Measurements from ENCODE around the gene NAAA. TPM values are rescaled to one million over a fixed set of nuclear protein-coding genes. Genes with fewer than 3 reads are reported as not detected.

Gene NAAA
- total RNA-seq, 1 experiment from 2014 or later, result 48.6 TPM

- no peaks in the 10 kb centered on the region for H4K20me1 ChIP-seq (ENCODE audit: low read length)
- no TSS peak for BruUV-seq (replicated peaks)
- H3K4me1 ChIP-seq (ENCODE audit: insufficient read depth, low read length), result no peaks in the 10 kb centered on the region
- ATAC-seq, result no peak
- no peak for DNase-seq
- no peaks in the 10 kb centered on the region for H3K9me3 ChIP-seq (ENCODE audit: low read length)
- H3K27ac ChIP-seq (ENCODE audit: low read length), result no peak overlapping the region
- H3K9ac ChIP-seq (ENCODE audit: low read length), result no peak overlapping the region
- intact Hi-C loops (cut with micrococcal nuclease), result no loop called here
- CTCF ChIA-PET, result no interaction called here
- no peaks in the 10 kb centered on the region for H3K9me2 ChIP-seq (replicated peaks; ENCODE audit: low read length)
- H3F3A ChIP-seq (ENCODE audit: low read length, unreplicated experiment), result no peaks in the 10 kb centered on the region
- H2AFZ ChIP-seq (ENCODE audit: low read length), result no peak overlapping the region
- no peaks in the 10 kb centered on the region for H3K79me2 ChIP-seq (ENCODE audit: low read length)
- no peak overlapping the region for H3K4me2 ChIP-seq (ENCODE audit: low read length)
- H3K4me3 ChIP-seq (ENCODE audit: low read length), result no peak overlapping the region
- TF ChIP-seq CTCF (conservative IDR thresholded peaks at IDR 0.05; ENCODE audit: low read depth, low read length) (no peak), EZH2phosphoT487 (IDR thresholded peaks at IDR 0.05; ENCODE audit: borderline replicate concordance, low read length) (no peak), EZH2 (IDR thresholded peaks at IDR 0.05; ENCODE audit: low read length, unreplicated experiment) (no peak)
- POLR2A ChIA-PET (ENCODE audit: unreplicated experiment), result no interaction called here
- no peaks in the 10 kb centered on the region for H3K36me3 ChIP-seq (ENCODE audit: low read depth, low read length)
- H3K27me3 ChIP-seq (ENCODE audit: low read length), result peaks cover 18% of the 10 kb centered on the region
Measured at GRCh38 chr4:75878246-75878756, 62.5 kb downstream of the NAAA start.

GRCh38 chr4:75876218-75876617 lies 64.6 kb downstream of the NAAA start:
- no peak overlapping the region for H3K4me3 ChIP-seq (ENCODE audit: low read length)
- H3K27ac ChIP-seq (ENCODE audit: low read length), result no peak overlapping the region
- H3K4me1 ChIP-seq (ENCODE audit: insufficient read depth, low read length), result no peaks in the 10 kb centered on the region
- ATAC-seq (no peak), DNase-seq (no peak)
- intact Hi-C loops (cut with micrococcal nuclease), result no loop called here
- H3K9me2 ChIP-seq (replicated peaks; ENCODE audit: low read length), result no peaks in the 10 kb centered on the region
- no peaks in the 10 kb centered on the region for H3K36me3 ChIP-seq (ENCODE audit: low read depth, low read length)
- H3K79me2 ChIP-seq (ENCODE audit: low read length), result no peaks in the 10 kb centered on the region
- H2AFZ ChIP-seq (ENCODE audit: low read length), result no peak overlapping the region
- TF ChIP-seq CTCF (conservative IDR thresholded peaks at IDR 0.05; ENCODE audit: low read depth, low read length), result no peak
- no peak for TF ChIP-seq EZH2 (IDR thresholded peaks at IDR 0.05; ENCODE audit: low read length, unreplicated experiment)
- TF ChIP-seq EZH2phosphoT487 (IDR thresholded peaks at IDR 0.05; ENCODE audit: borderline replicate concordance, low read length), result no peak
- BruUV-seq (replicated peaks), result no TSS peak
- no peak overlapping the region for H3K9ac ChIP-seq (ENCODE audit: low read length)
- no peak overlapping the region for H3K4me2 ChIP-seq (ENCODE audit: low read length)
- ChIA-PET CTCF (no interaction called here), POLR2A (ENCODE audit: unreplicated experiment) (no interaction called here)
- H3K27me3 ChIP-seq (ENCODE audit: low read length), result peaks cover 18% of the 10 kb centered on the region
- H3F3A ChIP-seq (ENCODE audit: low read length, unreplicated experiment), result no peaks in the 10 kb centered on the region
- H3K9me3 ChIP-seq (ENCODE audit: low read length), result no peaks in the 10 kb centered on the region
- H4K20me1 ChIP-seq (ENCODE audit: low read length), result no peaks in the 10 kb centered on the region

- intact Hi-C loops (cut with micrococcal nuclease), result no loop called here
- CTCF ChIA-PET, result no interaction called here
- Histone ChIP-seq H3K79me2 (ENCODE audit: low read length) (no peaks in the 10 kb centered on the region), H2AFZ (ENCODE audit: low read length) (no peak overlapping the region), H3K36me3 (ENCODE audit: low read depth, low read length) (no peaks in the 10 kb centered on the region), H3K27ac (ENCODE audit: low read length) (no peak overlapping the region), H3K4me2 (ENCODE audit: low read length) (no peak overlapping the region), H3K9me3 (ENCODE audit: low read length) (no peaks in the 10 kb centered on the region), H3K9me2 (replicated peaks; ENCODE audit: low read length) (no peaks in the 10 kb centered on the region), H3K4me3 (ENCODE audit: low read length) (no peak overlapping the region), H4K20me1 (ENCODE audit: low read length) (no peaks in the 10 kb centered on the region), H3K4me1 (ENCODE audit: insufficient read depth, low read length) (no peaks in the 10 kb centered on the region), H3F3A (ENCODE audit: low read length, unreplicated experiment) (no peaks in the 10 kb centered on the region), H3K9ac (ENCODE audit: low read length) (no peak overlapping the region), H3K27me3 (ENCODE audit: low read length) (no peaks in the 10 kb centered on the region)
- no peak for ATAC-seq
- TF ChIP-seq EZH2 (IDR thresholded peaks at IDR 0.05; ENCODE audit: low read length, unreplicated experiment), result no peak
- TF ChIP-seq CTCF (conservative IDR thresholded peaks at IDR 0.05; ENCODE audit: low read depth, low read length), result no peak
- TF ChIP-seq EZH2phosphoT487 (IDR thresholded peaks at IDR 0.05; ENCODE audit: borderline replicate concordance, low read length), result no peak
- no TSS peak for BruUV-seq (replicated peaks)
- DNase-seq, result no peak
- POLR2A ChIA-PET (ENCODE audit: unreplicated experiment), result no interaction called here
Measured at GRCh38 chr4:75869100-75869499, 71.7 kb downstream of the NAAA start.
